PC-3 (cell line): ENCODE measurements around the gene SAMD8.
"Not testable (repeated sequence)": the region's sequence is repeated elsewhere in the genome, so short reads cannot be mapped to it uniquely, and the experiment has no call there.

Experiments
- EZH2 ChIP-seq: fragments of 300-600 bp; sonication (generic); IDR thresholded peaks from one replicate; pipeline ENCODE4 v1.6.1; 2017; ENCODE audit warnings: antibody characterized with exemption, mild to moderate bottlenecking, low read length; ENCODE audit not compliant: unreplicated experiment
- EZH2phosphoT487 ChIP-seq: fragments of 300-600 bp; sonication (generic); IDR thresholded peaks from 2 replicates; pipeline ENCODE4 v1.6.1; 2018; ENCODE audit warnings: mild to moderate bottlenecking, antibody characterized with exemption, low read length, borderline replicate concordance
- TF ChIP-seq, protein P1 (sequence below): fragments of 300-600 bp; sonication (generic); conservative IDR thresholded peaks from 2 replicates; pipeline ENCODE4 v1.5.1; 2017; ENCODE audit warnings: antibody characterized with exemption, low read depth, mild to moderate bottlenecking, low read length

- not testable (repeated sequence) for TF ChIP-seq EZH2phosphoT487, EZH2
- TF ChIP-seq, protein P1, sequence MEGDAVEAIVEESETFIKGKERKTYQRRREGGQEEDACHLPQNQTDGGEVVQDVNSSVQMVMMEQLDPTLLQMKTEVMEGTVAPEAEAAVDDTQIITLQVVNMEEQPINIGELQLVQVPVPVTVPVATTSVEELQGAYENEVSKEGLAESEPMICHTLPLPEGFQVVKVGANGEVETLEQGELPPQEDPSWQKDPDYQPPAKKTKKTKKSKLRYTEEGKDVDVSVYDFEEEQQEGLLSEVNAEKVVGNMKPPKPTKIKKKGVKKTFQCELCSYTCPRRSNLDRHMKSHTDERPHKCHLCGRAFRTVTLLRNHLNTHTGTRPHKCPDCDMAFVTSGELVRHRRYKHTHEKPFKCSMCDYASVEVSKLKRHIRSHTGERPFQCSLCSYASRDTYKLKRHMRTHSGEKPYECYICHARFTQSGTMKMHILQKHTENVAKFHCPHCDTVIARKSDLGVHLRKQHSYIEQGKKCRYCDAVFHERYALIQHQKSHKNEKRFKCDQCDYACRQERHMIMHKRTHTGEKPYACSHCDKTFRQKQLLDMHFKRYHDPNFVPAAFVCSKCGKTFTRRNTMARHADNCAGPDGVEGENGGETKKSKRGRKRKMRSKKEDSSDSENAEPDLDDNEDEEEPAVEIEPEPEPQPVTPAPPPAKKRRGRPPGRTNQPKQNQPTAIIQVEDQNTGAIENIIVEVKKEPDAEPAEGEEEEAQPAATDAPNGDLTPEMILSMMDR, result not testable (repeated sequence)
Observed at GRCh38 chr10:75199949-75200348, 88.5 kb downstream of the SAMD8 start.
